ENCODE measurements around the gene GLB1L2. TPM values are rescaled to one million over a fixed set of nuclear protein-coding genes. Genes with fewer than 3 reads are reported as not detected.

GLB1L2 gene
- total RNA-seq, 1 donor from 2014 or later = 0.99 TPM

DNA sequence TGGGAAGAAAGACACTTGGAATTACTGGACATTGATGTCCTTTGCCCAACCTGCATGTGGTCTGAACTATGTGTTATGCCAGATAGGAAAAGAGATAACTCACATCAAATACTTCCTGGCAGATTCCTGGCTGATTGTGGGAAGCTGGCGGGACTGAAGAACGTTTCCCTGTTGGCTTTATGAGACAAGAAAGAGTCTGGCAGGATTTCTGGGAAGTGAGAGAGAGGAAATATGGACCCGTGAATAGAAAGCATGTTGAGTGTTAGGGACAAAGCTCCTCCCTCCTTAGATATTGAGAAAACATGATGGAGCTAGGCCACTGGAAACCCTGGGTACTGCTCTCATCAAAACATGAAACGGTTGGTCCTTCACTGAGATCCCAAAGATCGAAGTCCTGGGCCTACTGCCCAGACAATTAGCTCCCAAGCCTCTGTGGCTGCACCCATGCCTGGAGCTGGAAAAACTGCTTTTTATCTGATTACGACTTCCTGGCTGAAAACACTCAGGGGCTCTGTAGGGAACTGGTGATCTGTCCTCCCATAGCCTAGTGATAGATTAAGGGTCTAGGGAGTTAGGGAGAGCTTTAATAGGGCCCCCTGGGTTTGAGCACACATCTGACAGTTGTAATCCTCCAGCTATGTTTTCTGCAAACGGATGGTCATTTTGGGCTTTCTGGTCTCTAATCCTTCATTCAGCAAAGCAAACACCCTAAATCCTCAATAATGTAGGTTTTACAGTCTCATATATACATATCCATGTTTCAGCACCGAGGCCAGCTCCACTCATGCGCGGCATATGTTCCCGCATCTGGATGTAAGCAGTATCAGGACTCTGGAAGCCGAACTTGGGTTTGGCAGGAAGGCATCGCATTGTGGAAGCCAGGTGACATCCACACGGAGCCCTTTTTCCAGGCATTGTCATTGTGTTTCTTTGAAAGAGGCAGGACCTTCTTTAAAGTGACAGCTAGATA, 86.4 kb downstream of the GLB1L2 start:
- no peak for DNase-seq (ENCODE audit: extremely low read depth, low read depth, low spot score)

DNA sequence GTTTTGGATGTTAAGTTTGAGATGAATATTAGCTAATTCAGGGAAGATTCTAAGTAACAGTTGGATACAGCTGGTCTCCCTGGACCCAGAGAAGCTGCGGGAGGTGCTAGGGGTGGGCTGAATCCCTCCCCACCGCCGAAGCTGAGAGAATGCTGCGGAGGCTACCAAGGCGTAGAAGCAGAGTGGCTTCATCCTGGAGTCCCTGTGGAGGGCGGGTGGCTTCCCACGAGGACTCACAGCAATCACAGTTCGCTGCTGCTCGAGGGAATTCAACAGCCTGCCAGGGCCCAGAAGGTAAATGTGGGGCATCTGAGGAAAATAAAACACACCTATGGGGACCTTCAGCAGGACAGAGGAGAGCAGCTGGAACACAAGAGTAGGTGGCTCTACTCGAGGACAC, 91.3 kb downstream of the GLB1L2 start:
- no peak for DNase-seq (ENCODE audit: extremely low read depth, low read depth, low spot score)

GRCh38 chr11:134425413-134425812, 93.6 kb downstream of the GLB1L2 start:
- no peak for DNase-seq (ENCODE audit: extremely low read depth, low read depth, low spot score)

Other genes with a start within 250 kb of the GLB1L2 start
- 11.2 and 14.4 TPM in 2 replicates for gene NCAPD3, start 108.0 kb upstream of the GLB1L2 start, total RNA-seq
- 38.7 and 54.0 TPM in 2 replicates for gene VPS26B, start 107.3 kb upstream of the GLB1L2 start, total RNA-seq
- 57.5 and 71.5 TPM in 2 replicates for gene THYN1, start 78.6 kb upstream of the GLB1L2 start, total RNA-seq
- 21.4 and 29.1 TPM in 2 replicates for gene ACAD8, start 78.4 kb upstream of the GLB1L2 start, total RNA-seq
- not detected in 2 replicates for gene GLB1L3, start 55.6 kb upstream of the GLB1L2 start, total RNA-seq
- gene B3GAT1, start 80.3 kb downstream of the GLB1L2 start, total RNA-seq = not detected in 2 replicates